ENCODE results near the gene PACRG. TPM values are rescaled to one million over a fixed set of nuclear protein-coding genes. Genes with fewer than 3 reads are reported as not detected.

The PACRG gene
- total and polyA plus RNA-seq, 10 of the 15 experiments (the other 5 are each of a cell fraction or from before 2014, with no cell fraction given): not detected

DNA sequence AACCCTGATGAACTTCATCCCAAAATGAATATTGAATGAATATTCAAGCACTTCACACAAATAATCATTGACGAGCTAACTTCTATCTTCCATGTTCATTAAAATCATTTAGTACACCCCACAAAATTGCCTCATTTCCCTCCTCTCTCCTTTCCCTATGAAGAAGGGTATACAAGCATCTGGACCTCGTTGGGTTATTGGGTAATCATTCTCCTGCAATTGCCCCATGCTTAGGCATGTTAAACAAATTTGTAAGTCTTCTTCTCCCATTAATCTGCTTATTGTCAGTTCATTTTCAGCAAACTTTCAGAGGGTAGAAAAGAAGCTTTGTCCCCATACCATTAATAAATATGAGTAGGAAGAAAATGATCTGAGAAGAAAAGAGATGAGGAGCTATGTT lies 27.8 kb upstream of the PACRG start:
- Histone ChIP-seq H3K4me1 (ENCODE audit: control insufficient read depth, insufficient read depth, low read length) (no peaks in the 10 kb centered on the region), H3K27ac (ENCODE audit: control insufficient read depth, insufficient read depth) (no peak overlapping the region), H3K9me3 (replicated peaks; ENCODE audit: control insufficient read depth, insufficient read depth, low read length) (no peaks in the 10 kb centered on the region), H3K27me3 (replicated peaks in 1 of 2; ENCODE audit: control insufficient read depth in 2 of 2, insufficient read depth in 2 of 2, low read length in 1 of 2) (no peaks in the 10 kb centered on the region; a peak in 1 of 4 replicates), H4K20me1 (ENCODE audit: control insufficient read depth, insufficient read depth) (no peaks in the 10 kb centered on the region), H3K9ac (ENCODE audit: control insufficient read depth, insufficient read depth, low read length) (no peak overlapping the region), H3K36me3 (ENCODE audit: control insufficient read depth in 2 of 2, insufficient read depth in 2 of 2, low read length in 1 of 2) (no peaks in the 10 kb centered on the region), H3K4me3 (no peak overlapping the region), H2AFZ (ENCODE audit: control insufficient read depth, low read depth, low read length) (no peak overlapping the region), H3K4me2 (ENCODE audit: control insufficient read depth, insufficient read depth) (no peak overlapping the region), H3K79me2 (ENCODE audit: control insufficient read depth, insufficient read depth, low read length) (no peaks in the 10 kb centered on the region)
- in situ Hi-C loops (cut with MboI): no loop called here
- POLR2A ChIA-PET: no interaction called here
- no TSS peak for BruUV-seq (replicated peaks)
- ATAC-seq: no peak
- FAIRE-seq: no peak
- TF ChIP-seq MYB (IDR thresholded peaks at IDR 0.05; ENCODE audit: borderline replicate concordance, low read depth, low read length) (no peak), NR2F1 (conservative IDR thresholded peaks at IDR 0.05) (no peak), HCFC1 (IDR thresholded peaks at IDR 0.05; ENCODE audit: low read length) (no peak), RBBP5 (conservative IDR thresholded peaks at IDR 0.05) (no peak), JUND (IDR thresholded peaks at IDR 0.05; ENCODE audit: low read depth, low read length) (no peak), JUNB (IDR thresholded peaks at IDR 0.05) (no peak), RFX5 (IDR thresholded peaks at IDR 0.05; ENCODE audit: low read depth, low read length) (no peak), CHD4 (IDR thresholded peaks at IDR 0.05) (no peak), ETV6 (conservative IDR thresholded peaks at IDR 0.05 in 1 of 2, IDR thresholded peaks at IDR 0.05 in 1 of 2; ENCODE audit: borderline replicate concordance in 1 of 2, low read depth in 1 of 2) (no peak), DPF2 (IDR thresholded peaks at IDR 0.05) (no peak), STAT3 (IDR thresholded peaks at IDR 0.05; ENCODE audit: low read depth, low read length) (no peak)
- TF ChIP-seq, protein P1, sequence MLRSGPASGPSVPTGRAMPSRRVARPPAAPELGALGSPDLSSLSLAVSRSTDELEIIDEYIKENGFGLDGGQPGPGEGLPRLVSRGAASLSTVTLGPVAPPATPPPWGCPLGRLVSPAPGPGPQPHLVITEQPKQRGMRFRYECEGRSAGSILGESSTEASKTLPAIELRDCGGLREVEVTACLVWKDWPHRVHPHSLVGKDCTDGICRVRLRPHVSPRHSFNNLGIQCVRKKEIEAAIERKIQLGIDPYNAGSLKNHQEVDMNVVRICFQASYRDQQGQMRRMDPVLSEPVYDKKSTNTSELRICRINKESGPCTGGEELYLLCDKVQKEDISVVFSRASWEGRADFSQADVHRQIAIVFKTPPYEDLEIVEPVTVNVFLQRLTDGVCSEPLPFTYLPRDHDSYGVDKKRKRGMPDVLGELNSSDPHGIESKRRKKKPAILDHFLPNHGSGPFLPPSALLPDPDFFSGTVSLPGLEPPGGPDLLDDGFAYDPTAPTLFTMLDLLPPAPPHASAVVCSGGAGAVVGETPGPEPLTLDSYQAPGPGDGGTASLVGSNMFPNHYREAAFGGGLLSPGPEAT (IDR thresholded peaks at IDR 0.05; ENCODE audit: low read depth): no peak
- CTCF ChIA-PET: no interaction called here
- SMC1A ChIA-PET (ENCODE audit: uncharacterized antibody, unreplicated experiment): interaction anchor here (0.6 kb wide), 1 partner anchor 66 kb away, joined by 3 read pairs; no protein-coding TSS in a partner anchor
- DNase-seq (ENCODE audit: low read depth, low spot score): no peak
- WGBS (ENCODE audit: insufficient coverage, insufficient replicate concordance, low lambda C conversion rate, missing lambda C conversion rate): 0% methylated on average over 2 of the region's 2 CpGs
- RAD21 ChIA-PET (ENCODE audit: unreplicated experiment): no interaction called here
- intact Hi-C loops (cut with micrococcal nuclease; ENCODE audit: unreplicated experiment): no loop called here
